ENCODE measurements around the gene BMP2K. TPM values are rescaled to one million over a fixed set of nuclear protein-coding genes. Genes with fewer than 3 reads are reported as not detected.
"Not testable (repeated sequence)": the region's sequence is repeated elsewhere in the genome, so short reads cannot be mapped to it uniquely, and the experiment has no call there.

BMP2K gene
- total and polyA plus RNA-seq, 4 donors, result 19.6 to 95.3 (median 40.4) TPM

DNA sequence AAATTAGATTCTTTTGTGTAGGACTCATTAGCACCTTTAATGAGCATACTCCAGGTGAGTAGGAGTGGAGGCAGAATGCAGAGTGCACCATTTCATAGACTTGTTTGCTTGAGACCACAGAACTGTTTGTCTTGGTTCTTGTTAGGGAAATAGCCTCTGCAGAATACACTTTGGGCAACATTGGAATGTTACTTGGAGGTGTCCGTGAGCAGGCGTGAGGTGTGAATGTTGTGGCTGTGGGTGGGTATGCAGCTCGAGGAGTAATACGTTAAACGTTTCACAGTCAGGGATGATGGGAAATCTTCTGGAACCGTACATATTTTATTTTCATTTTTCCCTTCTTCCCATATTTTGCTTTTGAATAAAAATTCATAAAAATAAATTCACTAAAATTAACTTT, 131.5 kb downstream of the BMP2K start:
- H3K4me1 ChIP-seq (ENCODE audit: control insufficient read depth, insufficient read depth, low read length), result no peaks in the 10 kb centered on the region
- WGBS (ENCODE audit: insufficient coverage), result no CpG with 5 or more reads among the region's 6 CpGs
- H3K36me3 ChIP-seq (ENCODE audit: control insufficient read depth, insufficient read depth, low read length), result peaks cover 3% of the 10 kb centered on the region
- no peak overlapping the region for H3K27ac ChIP-seq (ENCODE audit: low read depth, low read length)
- no peaks in the 10 kb centered on the region for H3K27me3 ChIP-seq (ENCODE audit: control insufficient read depth, insufficient read depth, low read length)
- no peak for DNase-seq (ENCODE audit: low read depth in 4 of 6, low spot score in 6 of 6)
- no peak overlapping the region for H3K4me3 ChIP-seq (ENCODE audit: low read depth, low read length)
- H3K9me3 ChIP-seq (ENCODE audit: control insufficient read depth, insufficient read depth, low read length), result no peaks in the 10 kb centered on the region

DNA sequence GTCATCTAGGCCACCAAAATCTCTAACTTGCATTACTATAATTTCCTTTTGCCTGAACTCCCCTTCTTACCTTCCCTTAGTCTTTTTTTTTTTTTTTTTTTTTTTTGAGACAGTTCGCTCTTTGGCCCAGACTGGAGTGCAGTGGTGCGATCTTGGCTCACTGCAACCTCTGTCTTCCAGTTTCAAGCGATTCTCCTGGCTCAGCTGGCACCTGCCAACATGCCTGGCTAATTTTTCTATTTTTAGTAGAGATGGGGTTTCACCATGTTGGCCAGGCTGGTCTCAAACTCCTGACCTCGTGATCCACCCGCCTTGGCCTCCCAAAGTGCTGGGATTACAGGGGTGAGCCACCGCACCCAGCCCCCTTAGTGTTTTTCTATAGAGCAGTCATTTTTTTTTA, 132.8 kb downstream of the BMP2K start:
- not testable (repeated sequence) for H3K9me3 ChIP-seq (ENCODE audit: control insufficient read depth, insufficient read depth, low read length); H3K36me3 ChIP-seq (ENCODE audit: control insufficient read depth, insufficient read depth, low read length); H3K27me3 ChIP-seq (ENCODE audit: control insufficient read depth, insufficient read depth, low read length); H3K4me1 ChIP-seq (ENCODE audit: control insufficient read depth, insufficient read depth, low read length); H3K4me3 ChIP-seq (ENCODE audit: low read depth, low read length); H3K27ac ChIP-seq (ENCODE audit: low read depth, low read length); DNase-seq (ENCODE audit: low read depth in 4 of 6, low spot score in 6 of 6)
- 94% methylated on average over 2 of the region's 6 CpGs for WGBS (ENCODE audit: insufficient coverage)

DNA sequence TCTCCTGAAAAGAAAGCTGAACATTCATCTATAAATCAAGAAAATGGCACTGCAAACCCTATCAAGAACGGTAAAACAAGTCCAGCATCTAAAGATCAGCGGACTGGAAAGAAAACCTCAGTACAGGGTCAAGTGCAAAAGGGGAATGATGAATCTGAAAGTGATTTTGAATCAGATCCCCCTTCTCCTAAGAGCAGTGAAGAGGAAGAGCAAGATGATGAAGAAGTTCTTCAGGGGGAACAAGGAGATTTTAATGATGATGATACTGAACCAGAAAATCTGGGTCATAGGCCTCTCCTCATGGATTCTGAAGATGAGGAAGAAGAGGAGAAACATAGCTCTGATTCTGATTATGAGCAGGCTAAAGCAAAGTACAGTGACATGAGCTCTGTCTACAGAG, 134.5 kb downstream of the BMP2K start:
- no CpG with 5 or more reads among the region's 2 CpGs for WGBS (ENCODE audit: insufficient coverage)
- H3K36me3 ChIP-seq (ENCODE audit: control insufficient read depth, insufficient read depth, low read length), result peaks cover 3% of the 10 kb centered on the region
- H3K27me3 ChIP-seq (ENCODE audit: control insufficient read depth, insufficient read depth, low read length), result no peaks in the 10 kb centered on the region
- no peak overlapping the region for H3K27ac ChIP-seq (ENCODE audit: low read depth, low read length)
- DNase-seq (ENCODE audit: low read depth in 4 of 6, low spot score in 6 of 6), result no peak
- no peaks in the 10 kb centered on the region for H3K4me1 ChIP-seq (ENCODE audit: control insufficient read depth, insufficient read depth, low read length)
- H3K4me3 ChIP-seq (ENCODE audit: low read depth, low read length), result no peak overlapping the region
- no peaks in the 10 kb centered on the region for H3K9me3 ChIP-seq (ENCODE audit: control insufficient read depth, insufficient read depth, low read length)

DNA sequence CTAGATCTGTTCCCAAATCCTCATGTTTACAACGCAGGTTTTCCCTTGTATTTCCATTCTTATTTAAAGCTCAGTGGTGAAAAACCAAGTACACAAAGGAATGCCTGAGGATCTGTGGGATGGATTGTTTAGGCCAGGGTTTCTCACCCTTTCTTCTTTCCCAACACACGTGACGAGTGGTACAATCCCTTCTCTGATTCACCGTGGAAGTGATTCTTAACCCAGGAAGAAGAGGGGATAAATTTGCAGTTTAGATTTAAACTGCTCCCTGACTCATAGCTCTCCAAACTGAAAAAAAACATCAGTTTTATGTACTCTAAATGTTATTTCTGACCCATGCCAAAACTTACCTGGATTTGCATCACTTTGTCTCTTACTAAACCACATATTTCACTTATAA, 146.1 kb downstream of the BMP2K start:
- Histone ChIP-seq H3K36me3 (ENCODE audit: control insufficient read depth, insufficient read depth, low read length) (no peaks in the 10 kb centered on the region), H3K27me3 (ENCODE audit: control insufficient read depth, insufficient read depth, low read length) (no peaks in the 10 kb centered on the region), H3K4me1 (ENCODE audit: control insufficient read depth, insufficient read depth, low read length) (no peaks in the 10 kb centered on the region), H3K4me3 (ENCODE audit: low read depth, low read length) (no peak overlapping the region), H3K9me3 (ENCODE audit: control insufficient read depth, insufficient read depth, low read length) (no peaks in the 10 kb centered on the region), H3K27ac (ENCODE audit: low read depth, low read length) (no peak overlapping the region)
- DNase-seq (ENCODE audit: low read depth in 4 of 6, low spot score in 6 of 6), result no peak
- WGBS (ENCODE audit: insufficient coverage), result no CpG with 5 or more reads among the region's 4 CpGs

DNA sequence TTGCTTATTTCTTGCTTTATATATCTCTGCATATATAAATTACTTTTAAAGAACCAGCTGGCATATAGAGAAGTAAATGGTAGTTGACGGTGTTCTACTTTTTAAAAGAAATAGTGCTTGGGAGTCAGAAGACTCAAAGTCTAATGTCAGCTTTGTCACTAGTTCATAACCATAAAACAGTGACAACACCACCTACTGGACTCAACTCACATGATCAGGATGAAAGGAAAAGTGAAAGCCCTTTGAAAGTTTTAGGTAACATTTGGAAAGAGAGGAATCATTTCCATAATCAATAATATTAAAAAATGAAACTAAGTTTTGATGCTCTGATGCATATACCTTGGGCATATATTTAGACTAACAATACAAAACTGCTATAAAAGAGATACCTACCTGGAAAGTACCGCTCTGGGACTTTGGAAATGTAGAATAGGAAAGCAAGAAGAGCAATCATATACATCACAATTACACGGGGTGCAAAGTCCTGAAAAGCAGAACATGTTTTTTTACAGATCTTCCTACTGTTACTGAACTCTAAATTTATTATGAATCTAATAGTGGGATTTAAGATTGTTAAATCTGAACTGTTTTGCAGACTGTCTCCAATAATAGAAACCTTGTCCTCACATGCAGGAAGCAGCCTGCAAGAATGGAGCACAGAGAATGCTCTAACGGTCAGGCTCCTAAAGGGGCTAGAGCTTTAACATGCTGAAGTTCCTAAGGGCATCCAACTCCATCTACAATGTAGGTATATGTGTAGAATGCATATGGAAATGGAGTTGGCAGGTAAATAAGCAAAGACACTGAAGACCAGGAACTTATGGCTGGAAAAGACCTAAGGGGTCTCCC, 147.5 kb downstream of the BMP2K start:
- H3K4me3 ChIP-seq (ENCODE audit: low read depth, low read length), result no peak overlapping the region
- no peak overlapping the region for H3K27ac ChIP-seq (ENCODE audit: low read depth, low read length)
- H3K27me3 ChIP-seq (ENCODE audit: control insufficient read depth, insufficient read depth, low read length), result no peaks in the 10 kb centered on the region
- no CpG with 5 or more reads among the region's 4 CpGs for WGBS (ENCODE audit: insufficient coverage)
- H3K9me3 ChIP-seq (ENCODE audit: control insufficient read depth, insufficient read depth, low read length), result no peaks in the 10 kb centered on the region
- DNase-seq (ENCODE audit: low read depth in 4 of 6, low spot score in 6 of 6), result no peak
- H3K36me3 ChIP-seq (ENCODE audit: control insufficient read depth, insufficient read depth, low read length), result no peaks in the 10 kb centered on the region
- H3K4me1 ChIP-seq (ENCODE audit: control insufficient read depth, insufficient read depth, low read length), result no peaks in the 10 kb centered on the region

DNA sequence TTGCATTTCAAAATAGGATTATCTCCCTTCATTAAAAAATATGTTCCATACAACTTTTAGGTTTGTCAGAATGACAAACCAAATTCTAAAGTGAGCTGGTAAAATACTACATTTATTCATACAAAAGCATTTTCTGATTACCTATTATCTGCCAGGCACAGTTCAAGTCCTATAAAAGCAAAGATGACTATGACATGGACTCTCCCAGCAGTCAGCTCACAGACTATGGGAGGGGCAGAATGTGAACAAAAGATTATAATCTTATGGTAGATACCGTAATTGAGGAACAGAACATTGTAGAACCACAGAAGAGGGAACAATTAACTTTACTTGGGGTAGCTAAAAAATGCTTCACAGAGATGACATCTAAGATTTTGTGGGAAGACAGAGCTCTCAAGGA, 150.7 kb downstream of the BMP2K start:
- 88% methylated on average over 1 of the region's 1 CpG for WGBS (ENCODE audit: insufficient coverage)
- Histone ChIP-seq H3K4me1 (ENCODE audit: control insufficient read depth, insufficient read depth, low read length) (no peaks in the 10 kb centered on the region), H3K4me3 (ENCODE audit: low read depth, low read length) (no peak overlapping the region), H3K27me3 (ENCODE audit: control insufficient read depth, insufficient read depth, low read length) (no peaks in the 10 kb centered on the region), H3K9me3 (ENCODE audit: control insufficient read depth, insufficient read depth, low read length) (no peaks in the 10 kb centered on the region), H3K27ac (ENCODE audit: low read depth, low read length) (no peak overlapping the region), H3K36me3 (ENCODE audit: control insufficient read depth, insufficient read depth, low read length) (peaks cover 5% of the 10 kb centered on the region)
- DNase-seq (ENCODE audit: low read depth in 4 of 6, low spot score in 6 of 6), result no peak

DNA sequence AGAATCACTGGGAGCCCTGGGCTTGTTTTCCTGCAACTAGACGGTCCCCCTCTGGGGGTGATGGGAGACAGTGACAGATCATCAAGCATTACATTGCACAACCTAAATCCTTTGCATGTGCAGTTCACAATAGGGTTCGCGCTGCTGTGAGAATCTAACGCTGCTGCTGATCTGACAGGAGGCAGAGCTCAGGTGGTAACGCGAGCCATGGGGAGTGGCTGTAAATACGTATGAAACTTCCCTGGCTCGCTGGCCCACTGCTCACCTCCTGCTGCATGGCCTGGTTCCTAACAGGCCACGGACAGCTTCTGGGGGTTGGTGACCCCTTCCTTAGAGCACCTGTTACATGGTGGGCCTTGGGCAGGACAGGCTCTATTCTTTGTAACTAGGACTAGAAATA, 152.7 kb downstream of the BMP2K start:
- Histone ChIP-seq H3K27ac (ENCODE audit: low read depth, low read length) (no peak overlapping the region), H3K4me1 (ENCODE audit: control insufficient read depth, insufficient read depth, low read length) (no peaks in the 10 kb centered on the region), H3K4me3 (ENCODE audit: low read depth, low read length) (no peak overlapping the region), H3K27me3 (ENCODE audit: control insufficient read depth, insufficient read depth, low read length) (no peaks in the 10 kb centered on the region), H3K36me3 (ENCODE audit: control insufficient read depth, insufficient read depth, low read length) (peaks cover 5% of the 10 kb centered on the region), H3K9me3 (ENCODE audit: control insufficient read depth, insufficient read depth, low read length) (no peaks in the 10 kb centered on the region)
- 89% methylated on average over 8 of the region's 9 CpGs for WGBS (ENCODE audit: insufficient coverage)
- no peak for DNase-seq (ENCODE audit: low read depth in 4 of 6, low spot score in 6 of 6)

DNA sequence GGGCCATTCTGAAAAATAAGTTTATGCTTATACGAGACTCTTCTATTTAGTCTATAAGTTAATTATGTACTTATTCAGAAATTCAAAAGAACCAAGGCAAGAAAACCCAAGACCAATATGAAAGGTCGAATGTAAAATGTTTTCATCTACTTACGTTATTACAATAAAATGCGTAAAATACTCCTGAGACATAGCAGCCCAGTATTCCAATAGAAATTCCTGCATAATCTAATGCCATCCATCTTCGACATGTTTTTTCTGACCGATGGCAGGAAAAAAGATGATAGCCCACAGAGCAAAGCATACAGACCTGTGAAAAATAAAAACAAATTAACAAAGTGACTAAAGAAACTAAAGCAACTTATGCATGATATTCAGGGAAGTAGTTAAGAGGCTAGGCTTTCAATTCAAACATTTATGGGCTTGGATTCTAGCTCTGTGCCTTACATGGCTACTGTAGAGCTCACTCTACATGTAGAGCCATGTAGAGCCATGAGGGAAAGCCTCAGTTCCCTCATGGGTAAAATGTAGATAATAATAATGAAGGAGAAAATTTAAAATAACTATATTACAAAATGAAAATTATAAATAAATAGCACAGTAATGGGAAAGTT, 154.0 kb downstream of the BMP2K start:
- Histone ChIP-seq H3K27me3 (ENCODE audit: control insufficient read depth, insufficient read depth, low read length) (no peaks in the 10 kb centered on the region), H3K36me3 (ENCODE audit: control insufficient read depth, insufficient read depth, low read length) (peaks cover 5% of the 10 kb centered on the region), H3K4me3 (ENCODE audit: low read depth, low read length) (no peak overlapping the region), H3K9me3 (ENCODE audit: control insufficient read depth, insufficient read depth, low read length) (no peaks in the 10 kb centered on the region), H3K27ac (ENCODE audit: low read depth, low read length) (no peak overlapping the region), H3K4me1 (ENCODE audit: control insufficient read depth, insufficient read depth, low read length) (no peaks in the 10 kb centered on the region)
- WGBS (ENCODE audit: insufficient coverage), result no CpG with 5 or more reads among the region's 6 CpGs
- DNase-seq (ENCODE audit: low read depth in 4 of 6, low spot score in 6 of 6), result no peak

DNA sequence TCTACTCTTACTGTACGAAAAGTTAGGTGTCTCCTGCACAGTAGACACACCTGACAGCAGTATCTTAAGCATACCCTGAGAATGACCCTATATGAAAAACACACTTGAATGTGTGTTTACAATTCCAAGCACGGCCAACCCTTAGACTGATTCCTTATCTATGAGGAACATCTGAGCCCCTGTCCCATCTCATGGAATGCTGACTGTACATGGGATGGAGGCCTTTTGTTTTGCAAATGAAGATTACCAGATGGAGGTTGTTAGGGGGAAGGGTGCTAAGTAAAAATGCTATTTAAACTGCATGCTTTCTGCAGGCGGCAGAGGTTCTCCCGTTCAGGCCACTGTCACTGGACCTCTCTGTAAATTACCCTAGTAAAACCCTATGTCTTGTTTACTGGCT, 160.8 kb downstream of the BMP2K start:
- no peak overlapping the region for H3K4me3 ChIP-seq (ENCODE audit: low read depth, low read length)
- H3K27ac ChIP-seq (ENCODE audit: low read depth, low read length), result no peak overlapping the region
- no peaks in the 10 kb centered on the region for H3K27me3 ChIP-seq (ENCODE audit: control insufficient read depth, insufficient read depth, low read length)
- 77% methylated on average over 3 of the region's 4 CpGs for WGBS (ENCODE audit: insufficient coverage)
- DNase-seq (ENCODE audit: low read depth in 4 of 6, low spot score in 6 of 6), result no peak
- H3K4me1 ChIP-seq (ENCODE audit: control insufficient read depth, insufficient read depth, low read length), result peaks cover 4% of the 10 kb centered on the region
- no peaks in the 10 kb centered on the region for H3K9me3 ChIP-seq (ENCODE audit: control insufficient read depth, insufficient read depth, low read length)
- H3K36me3 ChIP-seq (ENCODE audit: control insufficient read depth, insufficient read depth, low read length), result no peaks in the 10 kb centered on the region

DNA sequence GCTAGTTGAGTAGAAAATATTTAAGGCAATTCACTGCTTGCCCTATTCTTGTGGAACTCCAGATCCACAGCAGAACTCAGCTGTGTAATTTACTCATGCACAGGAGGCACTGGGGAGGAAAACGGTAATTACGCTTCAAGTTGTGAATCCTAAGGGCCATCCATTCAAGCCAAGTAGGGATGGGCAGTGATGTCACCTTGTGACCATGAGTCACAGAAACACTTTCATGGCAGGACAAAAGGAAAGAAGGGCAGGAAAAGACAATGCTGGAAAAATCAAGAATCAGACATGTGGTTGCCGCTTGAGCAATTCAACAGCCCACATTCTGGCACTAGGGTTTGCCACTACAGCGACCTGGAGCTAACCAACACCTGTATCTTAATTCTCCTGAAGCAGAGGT, 161.7 kb downstream of the BMP2K start:
- Histone ChIP-seq H3K27ac (ENCODE audit: low read depth, low read length) (no peak overlapping the region), H3K4me1 (ENCODE audit: control insufficient read depth, insufficient read depth, low read length) (peaks cover 4% of the 10 kb centered on the region), H3K27me3 (ENCODE audit: control insufficient read depth, insufficient read depth, low read length) (no peaks in the 10 kb centered on the region), H3K4me3 (ENCODE audit: low read depth, low read length) (peak overlapping the region; percentile 88), H3K36me3 (ENCODE audit: control insufficient read depth, insufficient read depth, low read length) (no peaks in the 10 kb centered on the region), H3K9me3 (ENCODE audit: control insufficient read depth, insufficient read depth, low read length) (no peaks in the 10 kb centered on the region)
- WGBS (ENCODE audit: insufficient coverage), result 76% methylated on average over 2 of the region's 4 CpGs
- DNase-seq (ENCODE audit: low read depth in 4 of 6, low spot score in 6 of 6), result no peak

All from spinal cord (tissue), 10 donors.